Endodermal cell (in vitro differentiated cells): Measurements from ENCODE around the gene ADGRF4. TPM values are rescaled to one million over a fixed set of nuclear protein-coding genes. Genes with fewer than 3 reads are reported as not detected.

Source experiments
- DNase-seq: peaks from one replicate; pipeline ENCODE4 v3.0.0-alpha.2; 2017
- H3K27ac ChIP-seq: 2 replicates; pipeline ENCODE4 v1.5.1; 2013; ENCODE audit warnings: mild to moderate bottlenecking, low read depth, low read length, moderate library complexity
- H3K27me3 ChIP-seq: 2 replicates; pipeline ENCODE4 v1.6.1; 2013; ENCODE audit warnings: mild to moderate bottlenecking, low read length, moderate library complexity; ENCODE audit not compliant: insufficient read depth, control insufficient read depth, poor library complexity, severe bottlenecking
- H3K36me3 ChIP-seq: 2 replicates; pipeline ENCODE4 v1.7.0; 2013; ENCODE audit warnings: mild to moderate bottlenecking, low read length, moderate library complexity; ENCODE audit not compliant: control insufficient read depth, insufficient read depth
- H3K4me1 ChIP-seq: one replicate; pipeline ENCODE4 v1.7.0; 2013; ENCODE audit warnings: low read length; ENCODE audit not compliant: control insufficient read depth, insufficient read depth
- H3K4me3 ChIP-seq: 2 replicates; pipeline ENCODE4 v1.5.1; 2013; ENCODE audit warnings: mild to moderate bottlenecking, low read length, moderate library complexity
- H3K9ac ChIP-seq: 2 replicates; pipeline ENCODE4 v1.6.1; 2013; ENCODE audit warnings: mild to moderate bottlenecking, low read length, moderate library complexity; ENCODE audit not compliant: poor library complexity, severe bottlenecking; ENCODE audit errors: extremely low read depth
- H3K9me3 ChIP-seq: 2 replicates; pipeline ENCODE4 v1.6.1; 2013; ENCODE audit warnings: mild to moderate bottlenecking, low read length, moderate library complexity; ENCODE audit not compliant: control insufficient read depth
- H3K27ac Mint-ChIP-seq: 2 replicates; pipeline ENCODE4 v1.8.0; 2020; ENCODE audit warnings: mixed read lengths
- H3K27me3 Mint-ChIP-seq: 2 replicates; pipeline ENCODE4 v1.8.0; 2021; ENCODE audit warnings: mild to moderate bottlenecking, mixed read lengths; ENCODE audit not compliant: insufficient read depth
- H3K36me3 Mint-ChIP-seq: 2 replicates; pipeline ENCODE4 v1.8.0; 2020; ENCODE audit warnings: low read depth, mixed read lengths
- H3K4me1 Mint-ChIP-seq: 2 replicates; pipeline ENCODE4 v1.8.0; 2020; ENCODE audit warnings: mixed read lengths
- H3K4me3 Mint-ChIP-seq: 2 replicates; pipeline ENCODE4 v1.8.0; 2020; ENCODE audit warnings: mild to moderate bottlenecking, moderate library complexity, mixed read lengths
- H3K9me3 Mint-ChIP-seq: 2 replicates; pipeline ENCODE4 v1.8.0; 2020; ENCODE audit warnings: mild to moderate bottlenecking, mixed read lengths
- WGBS, 2 experiments: methylation state at CpG; one replicate each; pipeline versions ENCODE4 v1.1.5 to v1.1.7; 2013; ENCODE audit warnings: missing lambda C conversion rate in 2 of 2, mixed read lengths in 1 of 2; ENCODE audit not compliant: insufficient coverage in 1 of 2, insufficient read length in 1 of 2; 5-methylcytosine and 5-hydroxymethylcytosine counted together
- total RNA-seq, 2 donors: library from RNA; stranded (reverse); fragmentation: NEBNext Ultra II Directional in 1 of 2; extraction: Animal tissue kit (Norgen Biotek cat#: 25700) in 1 of 2; gene quantifications; 2 replicates in 1 of 2; 3 replicates in 1 of 2; pipeline ENCODE4 v1.2.1, GENCODE V29; 2021
- TF ChIP-seq, protein P1 (sequence below): fragments of 200-600 bp; sonication (generic); conservative IDR thresholded peaks from 2 replicates; pipeline ENCODE4 v1.5.0; 2021; ENCODE audit warnings: antibody characterized with exemption, mild to moderate bottlenecking

The ADGRF4 gene
- total RNA-seq, 2 donors from 2014 or later, result 0.18 to 1.3 TPM

DNA sequence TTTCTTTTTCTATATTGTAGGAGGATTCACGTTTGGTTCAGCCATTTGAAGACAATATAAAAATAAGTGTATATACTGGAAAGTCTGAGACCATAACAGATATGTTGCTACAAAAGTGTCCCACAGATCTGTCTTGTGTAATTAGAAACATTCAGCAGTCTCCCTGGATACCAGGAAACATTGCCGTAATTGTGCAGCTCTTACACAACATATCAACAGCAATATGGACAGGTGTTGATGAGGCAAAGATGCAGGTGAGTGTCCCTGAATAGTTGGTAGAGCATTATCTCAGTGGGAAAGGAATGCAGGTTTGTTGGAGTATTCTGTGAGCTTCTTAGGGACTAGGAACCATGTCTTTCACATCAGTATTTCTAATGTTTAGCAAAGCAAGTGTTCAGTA lies 18.3 kb upstream of the ADGRF4 start:
- H3K36me3 ChIP-seq, result peaks cover 81% of the 10 kb centered on the region
- H3K9me3 Mint-ChIP-seq, result no peaks in the 10 kb centered on the region
- peaks cover 37% of the 10 kb centered on the region for H3K36me3 Mint-ChIP-seq
- H3K4me1 ChIP-seq, result peaks cover 3% of the 10 kb centered on the region
- H3K4me1 Mint-ChIP-seq, result peaks cover 16% of the 10 kb centered on the region
- H3K4me3 Mint-ChIP-seq, result no peak overlapping the region
- H3K27me3 Mint-ChIP-seq, result no peaks in the 10 kb centered on the region
- no peak overlapping the region for H3K4me3 ChIP-seq
- WGBS, 2 experiments, result 100% methylated on average over 2 of the region's 2 CpGs; no CpG with 5 or more reads in 1 of the 2 experiments
- H3K27me3 ChIP-seq, result no peaks in the 10 kb centered on the region
- TF ChIP-seq, protein P1, sequence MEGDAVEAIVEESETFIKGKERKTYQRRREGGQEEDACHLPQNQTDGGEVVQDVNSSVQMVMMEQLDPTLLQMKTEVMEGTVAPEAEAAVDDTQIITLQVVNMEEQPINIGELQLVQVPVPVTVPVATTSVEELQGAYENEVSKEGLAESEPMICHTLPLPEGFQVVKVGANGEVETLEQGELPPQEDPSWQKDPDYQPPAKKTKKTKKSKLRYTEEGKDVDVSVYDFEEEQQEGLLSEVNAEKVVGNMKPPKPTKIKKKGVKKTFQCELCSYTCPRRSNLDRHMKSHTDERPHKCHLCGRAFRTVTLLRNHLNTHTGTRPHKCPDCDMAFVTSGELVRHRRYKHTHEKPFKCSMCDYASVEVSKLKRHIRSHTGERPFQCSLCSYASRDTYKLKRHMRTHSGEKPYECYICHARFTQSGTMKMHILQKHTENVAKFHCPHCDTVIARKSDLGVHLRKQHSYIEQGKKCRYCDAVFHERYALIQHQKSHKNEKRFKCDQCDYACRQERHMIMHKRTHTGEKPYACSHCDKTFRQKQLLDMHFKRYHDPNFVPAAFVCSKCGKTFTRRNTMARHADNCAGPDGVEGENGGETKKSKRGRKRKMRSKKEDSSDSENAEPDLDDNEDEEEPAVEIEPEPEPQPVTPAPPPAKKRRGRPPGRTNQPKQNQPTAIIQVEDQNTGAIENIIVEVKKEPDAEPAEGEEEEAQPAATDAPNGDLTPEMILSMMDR, result no peak
- no peak overlapping the region for H3K27ac Mint-ChIP-seq
- H3K9ac ChIP-seq, result no peak overlapping the region
- H3K27ac ChIP-seq, result no peak overlapping the region
- peaks cover 10% of the 10 kb centered on the region for H3K9me3 ChIP-seq
- DNase-seq, result no peak

DNA sequence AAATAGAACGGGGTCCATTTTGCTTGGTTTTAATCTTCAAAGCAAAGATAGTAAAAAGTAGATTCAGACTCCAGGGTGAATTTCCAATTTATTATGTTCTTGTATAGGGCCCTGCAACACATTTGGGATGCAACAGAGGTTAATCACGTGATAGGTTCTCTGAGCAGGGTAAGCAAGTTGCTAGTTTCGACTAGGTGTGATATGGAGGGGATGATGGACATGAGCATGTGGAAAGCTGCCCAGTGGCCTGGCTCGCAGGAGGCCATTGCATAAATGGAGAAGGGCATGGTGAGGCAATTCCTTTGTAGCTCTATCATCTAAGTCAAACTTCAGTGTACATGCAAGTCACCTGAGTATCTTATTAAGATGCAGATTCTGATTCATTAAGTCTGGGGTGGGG lies 17.7 kb upstream of the ADGRF4 start:
- H3K4me3 Mint-ChIP-seq, result no peak overlapping the region
- Histone ChIP-seq H3K4me1 (peaks cover 3% of the 10 kb centered on the region), H3K4me3 (no peak overlapping the region), H3K9ac (no peak overlapping the region), H3K36me3 (peaks cover 74% of the 10 kb centered on the region), H3K27me3 (no peaks in the 10 kb centered on the region), H3K9me3 (peaks cover 4% of the 10 kb centered on the region), H3K27ac (no peak overlapping the region)
- H3K36me3 Mint-ChIP-seq, result peaks cover 32% of the 10 kb centered on the region
- no peak overlapping the region for H3K27ac Mint-ChIP-seq
- H3K27me3 Mint-ChIP-seq, result no peaks in the 10 kb centered on the region
- H3K4me1 Mint-ChIP-seq, result peaks cover 16% of the 10 kb centered on the region
- TF ChIP-seq, protein P1, result no peak
- no peaks in the 10 kb centered on the region for H3K9me3 Mint-ChIP-seq
- no peak for DNase-seq
- WGBS, 2 experiments, result 83 to 92% methylated on average over 1 to 4 of the region's 4 CpGs

DNA sequence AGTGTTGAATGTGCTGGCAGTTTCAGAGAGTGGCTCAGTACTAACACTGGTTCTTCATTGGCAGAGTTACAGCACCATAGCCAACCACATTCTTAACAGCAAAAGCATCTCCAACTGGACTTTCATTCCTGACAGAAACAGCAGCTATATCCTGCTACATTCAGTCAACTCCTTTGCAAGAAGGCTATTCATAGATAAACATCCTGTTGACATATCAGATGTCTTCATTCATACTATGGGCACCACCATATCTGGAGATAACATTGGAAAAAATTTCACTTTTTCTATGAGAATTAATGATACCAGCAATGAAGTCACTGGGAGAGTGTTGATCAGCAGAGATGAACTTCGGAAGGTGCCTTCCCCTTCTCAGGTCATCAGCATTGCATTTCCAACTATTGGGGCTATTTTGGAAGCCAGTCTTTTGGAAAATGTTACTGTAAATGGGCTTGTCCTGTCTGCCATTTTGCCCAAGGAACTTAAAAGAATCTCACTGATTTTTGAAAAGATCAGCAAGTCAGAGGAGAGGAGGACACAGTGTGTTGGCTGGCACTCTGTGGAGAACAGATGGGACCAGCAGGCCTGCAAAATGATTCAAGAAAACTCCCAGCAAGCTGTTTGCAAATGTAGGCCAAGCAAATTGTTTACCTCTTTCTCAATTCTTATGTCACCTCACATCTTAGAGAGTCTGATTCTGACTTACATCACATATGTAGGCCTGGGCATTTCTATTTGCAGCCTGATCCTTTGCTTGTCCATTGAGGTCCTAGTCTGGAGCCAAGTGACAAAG lies 17.0 kb upstream of the ADGRF4 start:
- no peak overlapping the region for H3K4me3 ChIP-seq
- no peaks in the 10 kb centered on the region for H3K27me3 ChIP-seq
- peaks cover 3% of the 10 kb centered on the region for H3K4me1 ChIP-seq
- H3K9ac ChIP-seq, result no peak overlapping the region
- Mint-ChIP-seq H3K4me3 (no peak overlapping the region), H3K4me1 (peaks cover 16% of the 10 kb centered on the region), H3K27me3 (no peaks in the 10 kb centered on the region), H3K27ac (no peak overlapping the region), H3K36me3 (peaks cover 31% of the 10 kb centered on the region), H3K9me3 (no peaks in the 10 kb centered on the region)
- 95 to 100% methylated on average over 1 of the region's 1 CpG for WGBS, 2 experiments
- no peaks in the 10 kb centered on the region for H3K9me3 ChIP-seq
- TF ChIP-seq, protein P1, result no peak
- peaks cover 69% of the 10 kb centered on the region for H3K36me3 ChIP-seq
- H3K27ac ChIP-seq, result no peak overlapping the region
- DNase-seq, result no peak
